Loucy (cell line): ENCODE data around the gene CYP2U1.

Experiments used
- H2AFZ ChIP-seq: fragments of 200-600 bp; sonication (generic); 2 replicates; pipeline ENCODE4 v1.6.0; 2016; ENCODE audit warnings: antibody characterized with exemption, mild to moderate bottlenecking, low read length, moderate library complexity
- H3F3A ChIP-seq: fragments of 200-600 bp; 2 replicates; pipeline ENCODE4 v1.6.0; 2016; ENCODE audit warnings: antibody characterized with exemption, low read depth, mild to moderate bottlenecking
- H3K27me3 ChIP-seq: fragments of 200-600 bp; sonication (generic); 2 replicates; pipeline ENCODE4 v1.6.1; 2014; ENCODE audit warnings: low read length, mild to moderate bottlenecking; ENCODE audit not compliant: insufficient read depth, poor library complexity, severe bottlenecking
- H3K36me3 ChIP-seq: fragments of 200-600 bp; sonication (generic); 2 replicates; pipeline ENCODE4 v1.6.1; 2016; ENCODE audit warnings: low read length; ENCODE audit not compliant: insufficient read depth
- H3K4me1 ChIP-seq: fragments of 200-600 bp; sonication (generic); 2 replicates; pipeline ENCODE4 v1.5.1; 2014; ENCODE audit warnings: low read length, mild to moderate bottlenecking; ENCODE audit not compliant: insufficient read depth, poor library complexity, severe bottlenecking
- H3K4me2 ChIP-seq: fragments of 200-600 bp; sonication (generic); 2 replicates; pipeline ENCODE4 v1.6.0; 2014; ENCODE audit warnings: antibody characterized with exemption, low read length, low read depth, mild to moderate bottlenecking; ENCODE audit not compliant: poor library complexity, severe bottlenecking
- H3K4me3 ChIP-seq: fragments of 200-600 bp; sonication (generic); 2 replicates; pipeline ENCODE4 v1.5.1; 2014; ENCODE audit warnings: low read length, mild to moderate bottlenecking, mixed read lengths; ENCODE audit not compliant: poor library complexity, severe bottlenecking
- H3K79me2 ChIP-seq: fragments of 200-600 bp; sonication (generic); 2 replicates; pipeline ENCODE4 v1.6.1; 2014; ENCODE audit warnings: low read length; ENCODE audit not compliant: insufficient read depth
- H3K9ac ChIP-seq: fragments of 200-600 bp; sonication (generic); 2 replicates; pipeline ENCODE4 v1.6.0; 2014; ENCODE audit warnings: mild to moderate bottlenecking, low read depth, low read length, moderate library complexity; ENCODE audit not compliant: poor library complexity, severe bottlenecking
- H3K9me2 ChIP-seq: fragments of 200-600 bp; sonication (generic); replicated peaks from 2 replicates; pipeline ENCODE4 v1.6.1; 2016; ENCODE audit warnings: low read depth, low read length, mixed read lengths
- H3K9me3 ChIP-seq: fragments of 200-600 bp; sonication (generic); 2 replicates; pipeline ENCODE4 v1.6.1; 2014; ENCODE audit warnings: mild to moderate bottlenecking, antibody characterized with exemption, low read length, low read depth; ENCODE audit not compliant: insufficient read depth
- H4K20me1 ChIP-seq: fragments of 200-600 bp; sonication (generic); 2 replicates; pipeline ENCODE4 v1.6.0; 2014; ENCODE audit warnings: antibody characterized with exemption, low read length, mild to moderate bottlenecking; ENCODE audit not compliant: insufficient read depth, poor library complexity, severe bottlenecking
- CTCF ChIP-seq: fragments of 200-600 bp; sonication (generic); conservative IDR thresholded peaks from 2 replicates; pipeline ENCODE4 v1.5.1; 2014; ENCODE audit warnings: mild to moderate bottlenecking, antibody characterized with exemption, low read length
- EZH2phosphoT487 ChIP-seq: fragments of 200-600 bp; IDR thresholded peaks from 2 replicates; pipeline ENCODE4 v1.6.1; 2018; ENCODE audit warnings: antibody characterized with exemption, mild to moderate bottlenecking, moderate library complexity, borderline replicate concordance

Gene CYP2U1

GRCh38 chr4:107890779-107891178 is 40.6 kb upstream of the CYP2U1 start:
- no peak overlapping the region for H2AFZ ChIP-seq
- H3F3A ChIP-seq = no peaks in the 10 kb centered on the region
- no peaks in the 10 kb centered on the region for H3K9me2 ChIP-seq
- H3K9ac ChIP-seq = no peak overlapping the region
- no peaks in the 10 kb centered on the region for H3K36me3 ChIP-seq
- TF ChIP-seq EZH2phosphoT487 (no peak), CTCF (no peak)
- no peaks in the 10 kb centered on the region for H3K4me1 ChIP-seq
- H3K4me3 ChIP-seq = no peak overlapping the region
- no peaks in the 10 kb centered on the region for H3K79me2 ChIP-seq
- no peaks in the 10 kb centered on the region for H4K20me1 ChIP-seq
- no peaks in the 10 kb centered on the region; the same call in 1 of the 2 replicates for H3K9me3 ChIP-seq
- H3K4me2 ChIP-seq = no peak overlapping the region
- H3K27me3 ChIP-seq = peaks cover 5% of the 10 kb centered on the region

GRCh38 chr4:107891299-107891698 is 40.0 kb upstream of the CYP2U1 start:
- Histone ChIP-seq H3K4me1 (no peaks in the 10 kb centered on the region), H3K36me3 (no peaks in the 10 kb centered on the region), H3K9me2 (no peaks in the 10 kb centered on the region), H3K79me2 (no peaks in the 10 kb centered on the region), H4K20me1 (no peaks in the 10 kb centered on the region), H3K4me2 (no peak overlapping the region), H3K9ac (no peak overlapping the region), H3K27me3 (peaks cover 5% of the 10 kb centered on the region), H3K9me3 (no peaks in the 10 kb centered on the region; the same call in 1 of the 2 replicates), H3F3A (no peaks in the 10 kb centered on the region), H3K4me3 (no peak overlapping the region), H2AFZ (no peak overlapping the region)
- TF ChIP-seq EZH2phosphoT487 = no peak
- no peak for TF ChIP-seq CTCF

- no peaks in the 10 kb centered on the region for H4K20me1 ChIP-seq
- no peak overlapping the region for H2AFZ ChIP-seq
- H3K79me2 ChIP-seq = no peaks in the 10 kb centered on the region
- no peaks in the 10 kb centered on the region for H3K4me1 ChIP-seq
- no peak for TF ChIP-seq EZH2phosphoT487
- TF ChIP-seq CTCF = no peak
- no peaks in the 10 kb centered on the region for H3K9me3 ChIP-seq
- H3K27me3 ChIP-seq = peaks cover 5% of the 10 kb centered on the region
- no peaks in the 10 kb centered on the region for H3K36me3 ChIP-seq
- no peak overlapping the region for H3K9ac ChIP-seq
- H3F3A ChIP-seq = no peaks in the 10 kb centered on the region
- H3K4me2 ChIP-seq = no peak overlapping the region
- H3K9me2 ChIP-seq = no peaks in the 10 kb centered on the region
- H3K4me3 ChIP-seq = no peak overlapping the region
These were observed 37.9 kb upstream of the CYP2U1 start for GRCh38 chr4:107893171-107894137.
